GM12865 (cell line): Measurements from ENCODE around the gene LENG8.

Experiments used
- DNase-seq: peaks from one replicate; pipeline ENCODE4 v3.0.0; 2010; ENCODE audit warnings: low read depth
- H3K4me3 ChIP-seq: 2 replicates; pipeline ENCODE4 v1.5.1; 2011; ENCODE audit warnings: mild to moderate bottlenecking, low read depth, low read length, control low read depth
- TF ChIP-seq, protein P1 (sequence below): IDR thresholded peaks from 2 replicates; pipeline ENCODE4 v1.5.1; 2011; ENCODE audit warnings: low read length, control low read depth, low read depth, inconsistent platforms; ENCODE audit not compliant: insufficient read depth; ENCODE audit errors: missing control alignments

The LENG8 gene

DNA sequence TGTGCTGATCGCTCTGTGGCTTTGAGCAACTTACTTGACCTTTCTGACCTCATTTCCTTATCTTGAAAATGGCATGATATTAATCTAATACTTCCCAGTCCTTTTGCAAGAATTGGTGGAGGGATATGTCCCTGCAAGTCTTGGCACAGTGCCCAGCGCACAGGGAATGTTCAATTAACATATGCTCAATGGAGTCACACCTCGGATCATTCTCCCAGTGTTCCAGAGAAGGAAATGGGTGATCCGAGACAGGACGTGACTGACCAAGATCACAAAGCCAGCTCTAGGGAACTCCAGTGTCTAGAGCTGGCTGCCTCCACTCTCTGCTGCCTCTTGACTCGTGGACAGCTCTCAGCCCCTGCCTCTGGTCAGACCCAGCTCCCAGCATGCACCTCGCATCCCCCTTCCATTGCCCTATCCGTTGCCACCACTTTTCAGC is 20.5 kb downstream of the LENG8 start:
- TF ChIP-seq, protein P1, sequence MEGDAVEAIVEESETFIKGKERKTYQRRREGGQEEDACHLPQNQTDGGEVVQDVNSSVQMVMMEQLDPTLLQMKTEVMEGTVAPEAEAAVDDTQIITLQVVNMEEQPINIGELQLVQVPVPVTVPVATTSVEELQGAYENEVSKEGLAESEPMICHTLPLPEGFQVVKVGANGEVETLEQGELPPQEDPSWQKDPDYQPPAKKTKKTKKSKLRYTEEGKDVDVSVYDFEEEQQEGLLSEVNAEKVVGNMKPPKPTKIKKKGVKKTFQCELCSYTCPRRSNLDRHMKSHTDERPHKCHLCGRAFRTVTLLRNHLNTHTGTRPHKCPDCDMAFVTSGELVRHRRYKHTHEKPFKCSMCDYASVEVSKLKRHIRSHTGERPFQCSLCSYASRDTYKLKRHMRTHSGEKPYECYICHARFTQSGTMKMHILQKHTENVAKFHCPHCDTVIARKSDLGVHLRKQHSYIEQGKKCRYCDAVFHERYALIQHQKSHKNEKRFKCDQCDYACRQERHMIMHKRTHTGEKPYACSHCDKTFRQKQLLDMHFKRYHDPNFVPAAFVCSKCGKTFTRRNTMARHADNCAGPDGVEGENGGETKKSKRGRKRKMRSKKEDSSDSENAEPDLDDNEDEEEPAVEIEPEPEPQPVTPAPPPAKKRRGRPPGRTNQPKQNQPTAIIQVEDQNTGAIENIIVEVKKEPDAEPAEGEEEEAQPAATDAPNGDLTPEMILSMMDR: no peak
- DNase-seq: no peak
- H3K4me3 ChIP-seq: no peak overlapping the region

DNA sequence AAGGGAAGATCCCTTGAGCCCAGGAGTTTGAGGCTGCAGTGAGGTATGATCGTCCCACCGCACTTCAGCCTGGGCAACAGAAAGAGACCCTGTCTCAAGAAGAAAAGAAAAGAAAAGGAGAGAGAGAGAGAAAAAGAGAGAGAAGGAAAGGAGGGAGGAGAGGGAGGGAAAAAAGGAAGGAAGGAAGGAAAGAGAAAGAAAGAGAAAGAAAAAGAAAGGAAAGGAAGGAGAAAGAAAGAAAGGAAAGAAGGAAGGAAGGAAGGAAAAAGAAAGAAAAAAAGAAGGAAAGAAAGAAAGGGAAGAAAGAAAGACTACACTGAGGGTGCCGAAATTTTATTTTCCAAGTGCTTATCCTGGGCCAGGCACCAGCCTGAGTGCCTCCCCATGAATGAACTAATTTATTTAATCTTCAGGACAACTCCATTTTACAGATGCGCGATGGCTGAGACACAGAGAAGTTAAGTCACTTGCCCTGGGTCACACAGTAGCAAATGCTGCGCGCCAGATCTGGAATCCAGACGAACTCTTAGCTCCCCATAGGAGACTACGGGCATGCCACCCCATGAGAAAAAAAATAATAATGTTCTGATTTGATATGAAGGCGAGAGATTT is 21.4 kb downstream of the LENG8 start:
- H3K4me3 ChIP-seq: no peak overlapping the region
- DNase-seq: no peak

DNA sequence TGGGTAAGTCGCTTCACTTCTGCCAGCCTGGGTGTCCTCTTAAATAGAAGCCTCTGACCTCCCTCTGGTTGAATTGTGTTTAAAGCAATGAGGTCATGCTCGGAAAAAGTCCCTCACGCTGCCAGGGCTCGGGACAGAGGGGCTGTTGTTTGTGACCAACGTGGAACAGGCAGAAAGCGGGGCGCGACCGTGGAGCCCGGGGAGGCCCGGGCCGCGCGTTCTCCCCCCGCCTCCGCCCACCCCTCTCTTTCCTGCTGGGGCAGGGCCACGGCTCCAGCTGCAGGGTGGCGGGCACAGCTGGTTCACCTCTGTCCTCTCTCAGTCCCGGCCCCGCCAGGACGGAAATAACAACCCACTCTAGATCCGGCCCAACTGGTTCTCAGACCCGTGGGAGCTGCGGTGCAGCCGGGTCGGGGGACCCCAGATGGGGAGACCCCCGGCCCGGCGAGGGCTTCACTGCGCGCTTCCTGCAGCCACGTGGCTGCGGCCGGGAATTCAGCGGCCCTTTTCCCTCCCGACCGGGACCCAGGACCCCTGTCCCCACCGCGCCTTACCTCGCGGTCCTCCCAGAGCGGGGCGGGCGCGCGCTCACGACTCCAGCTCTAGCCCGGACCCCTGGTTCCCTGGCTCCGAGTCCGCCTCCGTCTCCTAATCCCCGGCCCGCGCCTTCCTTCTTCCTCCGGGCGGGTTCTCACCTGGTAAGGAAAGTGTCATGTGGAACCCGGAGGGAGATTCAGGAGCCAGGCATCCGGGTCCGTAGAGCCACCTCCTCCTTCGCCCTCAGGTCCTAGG is 22.2 kb downstream of the LENG8 start:
- TF ChIP-seq, protein P1: no peak
- peak overlapping the region; percentile 34 for H3K4me3 ChIP-seq
- DNase-seq: no peak

More for the DNA sequence above, 21.4 kb downstream of the LENG8 start:
- TF ChIP-seq, protein P1: no peak

DNA sequence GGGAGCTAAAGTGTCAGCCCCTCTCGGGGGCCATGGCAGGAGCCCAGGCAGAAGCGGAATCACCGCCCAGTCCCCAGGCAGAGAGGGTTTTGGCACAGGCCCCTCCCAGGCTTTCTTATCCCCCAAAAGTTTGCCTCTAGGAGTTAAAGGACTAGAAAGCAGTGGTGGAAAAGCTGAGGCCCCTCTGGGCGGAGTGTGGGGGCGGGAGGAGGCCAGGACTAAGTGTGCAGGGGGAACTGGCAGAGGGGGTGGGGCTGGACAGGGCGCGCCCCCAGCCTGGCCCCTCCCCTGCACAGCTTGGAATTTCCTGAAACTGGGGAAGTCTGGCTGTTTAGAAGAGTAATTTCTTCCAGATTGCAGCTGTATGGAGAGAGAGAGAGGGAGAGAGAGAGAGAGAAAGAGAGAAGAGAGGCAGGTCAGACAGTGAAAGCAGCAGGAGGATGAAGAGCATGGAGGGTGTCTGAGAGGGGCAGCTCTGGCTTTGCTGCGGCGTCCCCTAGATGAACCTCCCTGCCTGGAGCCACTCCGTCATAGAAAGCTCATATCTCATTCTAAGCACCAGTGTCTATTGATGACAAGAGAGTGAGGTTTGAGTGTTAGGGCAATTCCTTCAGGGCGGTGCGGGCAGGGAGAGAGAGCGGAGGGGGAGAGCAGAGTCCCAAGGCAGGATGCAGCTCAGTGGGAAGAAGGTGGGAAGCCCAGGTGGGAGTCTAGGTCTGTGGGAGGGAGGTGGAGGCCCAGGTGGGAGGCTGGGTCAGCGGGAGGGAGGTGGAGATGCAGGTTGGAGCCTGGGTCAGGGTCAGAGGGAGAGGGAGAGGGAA is 24.3 kb downstream of the LENG8 start, which contains the start of gene CDC42EP5:
Gene CDC42EP5 (minus strand): TSS at position 226 of the 821 bp plus-strand sequence. CDS start 7,749 bp downstream, outside the sequence.
- no peak within 1 kb of the TSS for H3K4me3 ChIP-seq
- DNase-seq: no peak
- TF ChIP-seq, protein P1: no peak

DNA sequence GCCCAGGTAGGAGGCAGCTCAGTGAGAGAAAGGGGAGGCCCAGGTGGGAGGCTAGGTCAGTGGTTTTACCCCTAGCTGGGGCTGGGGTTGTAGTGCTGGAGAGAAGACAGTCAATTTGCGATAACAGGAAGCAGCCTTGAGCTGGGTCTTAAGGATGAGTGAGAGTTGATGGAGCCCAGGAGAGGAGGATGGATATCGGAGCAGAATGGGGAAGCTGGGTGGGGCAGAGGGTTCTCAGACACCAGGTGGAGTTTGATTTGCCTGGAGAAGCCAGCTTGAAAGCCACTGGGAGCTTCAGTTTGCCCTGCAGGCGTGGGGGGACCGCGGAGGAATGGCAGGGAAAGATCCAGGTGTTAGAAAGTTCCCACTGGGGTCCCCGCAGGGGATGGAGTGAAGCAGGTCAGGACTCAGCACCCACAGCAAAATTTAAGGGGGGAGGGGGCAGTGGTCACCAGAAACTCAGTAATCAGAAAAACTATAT is 24.9 kb downstream of the LENG8 start:
- H3K4me3 ChIP-seq: no peak overlapping the region
- no peak for DNase-seq
- TF ChIP-seq, protein P1: no peak

DNA sequence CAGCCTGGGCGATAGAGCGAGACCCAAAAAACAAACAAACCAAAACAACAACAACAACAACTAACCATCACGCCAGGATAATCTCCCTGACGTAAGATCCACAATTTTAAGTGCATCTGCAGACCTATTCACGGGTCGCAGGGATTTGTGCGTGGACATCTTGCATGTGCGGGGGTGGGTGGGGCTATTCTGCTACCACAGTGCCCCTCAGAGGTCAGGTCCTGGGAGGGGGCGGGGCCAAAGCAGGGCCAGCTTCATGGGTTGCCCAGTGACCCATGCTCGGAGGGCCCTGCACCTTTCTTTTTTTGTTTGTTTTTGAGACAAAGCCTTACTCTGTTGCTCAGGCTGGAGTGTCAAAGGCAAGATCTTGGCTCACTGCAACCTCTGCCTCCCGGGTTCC is 26.7 kb downstream of the LENG8 start:
- TF ChIP-seq, protein P1: no peak
- no peak for DNase-seq

More for the DNA sequence above, 26.7 kb downstream of the LENG8 start:
- H3K4me3 ChIP-seq: no peak overlapping the region
